SJSA1 (cell line): Measurements from ENCODE around the gene RAB44. TPM values are rescaled to one million over a fixed set of nuclear protein-coding genes. Genes with fewer than 3 reads are reported as not detected.

Experiments
- DNase-seq, 2 experiments: peaks; one replicate each; pipeline ENCODE4 v3.0.0-alpha.2; 2015 to 2020; ENCODE audit warnings: low spot score in 2 of 2, low read depth in 1 of 2
- H3K27ac ChIP-seq: fragments of 250-450 bp; sonication (Bioruptor Pico); 2 replicates; pipeline ENCODE4 v1.5.1; 2020; ENCODE audit warnings: mild to moderate bottlenecking, moderate library complexity
- H3K27me3 ChIP-seq: fragments of 250-450 bp; sonication (Bioruptor Pico); replicated peaks from 2 replicates; pipeline ENCODE4 v1.5.1; 2020; ENCODE audit warnings: mild to moderate bottlenecking, moderate library complexity
- H3K36me3 ChIP-seq: fragments of 250-450 bp; sonication (Bioruptor Pico); 2 replicates; pipeline ENCODE4 v1.5.1; 2020; ENCODE audit warnings: mild to moderate bottlenecking
- H3K4me1 ChIP-seq: fragments of 250-450 bp; sonication (Bioruptor Pico); replicated peaks from 2 replicates; pipeline ENCODE4 v1.6.1; 2021; ENCODE audit warnings: mild to moderate bottlenecking
- H3K4me3 ChIP-seq: fragments of 250-450 bp; sonication (Bioruptor Pico); 2 replicates; pipeline ENCODE4 v1.5.1; 2020; ENCODE audit warnings: mild to moderate bottlenecking
- H3K9me3 ChIP-seq: fragments of 250-450 bp; sonication (Bioruptor Pico); replicated peaks from 2 replicates; pipeline ENCODE4 v1.5.1; 2020; ENCODE audit warnings: mild to moderate bottlenecking
- total RNA-seq: library from RNA; depleted of rRNA; stranded (reverse); fragments of >200 nt; shearing (Covaris generic); gene quantifications from 2 replicates; pipeline ENCODE4 v1.2.3, GENCODE V29; 2014

RAB44 gene
- total RNA-seq, 1 experiment from 2014 or later: not detected

GRCh38 chr6:36685926-36686667 lies 11.5 kb upstream of the RAB44 start:
- H3K27ac ChIP-seq: no peak overlapping the region
- no peak for DNase-seq
- H3K36me3 ChIP-seq: peaks cover 59% of the 10 kb centered on the region

GRCh38 chr6:36686668-36687513 lies 10.7 kb upstream of the RAB44 start:
- no peaks in the 10 kb centered on the region for H3K4me1 ChIP-seq
- H3K27me3 ChIP-seq: no peaks in the 10 kb centered on the region
- DNase-seq: no peak
- H3K27ac ChIP-seq: no peak overlapping the region
- H3K36me3 ChIP-seq: peaks cover 57% of the 10 kb centered on the region
- H3K4me3 ChIP-seq: no peak overlapping the region
- H3K9me3 ChIP-seq: no peaks in the 10 kb centered on the region; the same call in 1 of the 2 replicates

More at GRCh38 chr6:36685926-36686667, 11.5 kb upstream of the RAB44 start:
- no peaks in the 10 kb centered on the region for H3K4me1 ChIP-seq
- no peak overlapping the region for H3K4me3 ChIP-seq
- no peaks in the 10 kb centered on the region for H3K27me3 ChIP-seq
- no peaks in the 10 kb centered on the region; the same call in 1 of the 2 replicates for H3K9me3 ChIP-seq

- no peak for DNase-seq
- H3K9me3 ChIP-seq: no peaks in the 10 kb centered on the region; the same call in 1 of the 2 replicates
- H3K27me3 ChIP-seq: no peaks in the 10 kb centered on the region
- H3K36me3 ChIP-seq: peaks cover 44% of the 10 kb centered on the region
- H3K4me3 ChIP-seq: no peak overlapping the region
- no peak overlapping the region for H3K27ac ChIP-seq
- H3K4me1 ChIP-seq: no peaks in the 10 kb centered on the region
Observed at GRCh38 chr6:36688063-36688738, 9.4 kb upstream of the RAB44 start.

- DNase-seq: no peak
- H3K36me3 ChIP-seq: peaks cover 39% of the 10 kb centered on the region
- H3K9me3 ChIP-seq: no peaks in the 10 kb centered on the region; the same call in 1 of the 2 replicates
- H3K4me3 ChIP-seq: no peak overlapping the region
- H3K4me1 ChIP-seq: no peaks in the 10 kb centered on the region
- H3K27ac ChIP-seq: no peak overlapping the region
- no peaks in the 10 kb centered on the region for H3K27me3 ChIP-seq
Observed at GRCh38 chr6:36688739-36689075, 8.9 kb upstream of the RAB44 start.

GRCh38 chr6:36691011-36691410 lies 6.6 kb upstream of the RAB44 start:
- peaks cover 16% of the 10 kb centered on the region for H3K36me3 ChIP-seq
- no peak overlapping the region for H3K4me3 ChIP-seq
- H3K9me3 ChIP-seq: no peaks in the 10 kb centered on the region; the same call in 1 of the 2 replicates
- DNase-seq: no peak
- no peaks in the 10 kb centered on the region for H3K4me1 ChIP-seq
- no peak overlapping the region for H3K27ac ChIP-seq
- H3K27me3 ChIP-seq: no peaks in the 10 kb centered on the region

- DNase-seq: no peak
- H3K36me3 ChIP-seq: peaks cover 10% of the 10 kb centered on the region
Observed at GRCh38 chr6:36691612-36692011, 6.0 kb upstream of the RAB44 start.

GRCh38 chr6:36692220-36692619 lies 5.4 kb upstream of the RAB44 start:
- Histone ChIP-seq H3K27ac (no peak overlapping the region), H3K4me1 (no peaks in the 10 kb centered on the region), H3K9me3 (no peaks in the 10 kb centered on the region; the same call in 1 of the 2 replicates), H3K4me3 (no peak overlapping the region), H3K27me3 (no peaks in the 10 kb centered on the region), H3K36me3 (peaks cover 4% of the 10 kb centered on the region)
- DNase-seq: no peak

More at GRCh38 chr6:36691612-36692011, 6.0 kb upstream of the RAB44 start:
- Histone ChIP-seq H3K27me3 (no peaks in the 10 kb centered on the region), H3K4me1 (no peaks in the 10 kb centered on the region), H3K9me3 (no peaks in the 10 kb centered on the region; the same call in 1 of the 2 replicates), H3K4me3 (no peak overlapping the region), H3K27ac (no peak overlapping the region)

GRCh38 chr6:36692861-36693702 lies 4.5 kb upstream of the RAB44 start:
- Histone ChIP-seq H3K4me1 (no peaks in the 10 kb centered on the region), H3K27ac (no peak overlapping the region), H3K36me3 (no peaks in the 10 kb centered on the region), H3K9me3 (no peaks in the 10 kb centered on the region; the same call in 1 of the 2 replicates), H3K4me3 (no peak overlapping the region), H3K27me3 (no peaks in the 10 kb centered on the region)
- no peak for DNase-seq

- no peaks in the 10 kb centered on the region for H3K9me3 ChIP-seq
- no peak for DNase-seq
- no peak overlapping the region for H3K27ac ChIP-seq
- no peaks in the 10 kb centered on the region for H3K4me1 ChIP-seq
- no peaks in the 10 kb centered on the region for H3K27me3 ChIP-seq
- no peaks in the 10 kb centered on the region for H3K36me3 ChIP-seq
- no peak overlapping the region for H3K4me3 ChIP-seq
Observed at GRCh38 chr6:36694616-36695015, 3.0 kb upstream of the RAB44 start.

GRCh38 chr6:36695414-36695813 lies 2.2 kb upstream of the RAB44 start:
- Histone ChIP-seq H3K27ac (no peak overlapping the region), H3K36me3 (no peaks in the 10 kb centered on the region), H3K9me3 (no peaks in the 10 kb centered on the region), H3K27me3 (no peaks in the 10 kb centered on the region), H3K4me1 (no peaks in the 10 kb centered on the region), H3K4me3 (no peak overlapping the region)
- DNase-seq: no peak

GRCh38 chr6:36698196-36698595 lies 570 bp downstream of the RAB44 start:
- Histone ChIP-seq H3K27me3 (no peaks in the 10 kb centered on the region), H3K4me1 (no peaks in the 10 kb centered on the region; the same call in 1 of the 2 replicates), H3K4me3 (no peak overlapping the region), H3K9me3 (no peaks in the 10 kb centered on the region), H3K27ac (no peak overlapping the region), H3K36me3 (no peaks in the 10 kb centered on the region)
- DNase-seq: no peak

GRCh38 chr6:36698871-36699271 lies 1.2 kb downstream of the RAB44 start:
- Histone ChIP-seq H3K36me3 (no peaks in the 10 kb centered on the region), H3K9me3 (no peaks in the 10 kb centered on the region), H3K4me1 (no peaks in the 10 kb centered on the region; the same call in 1 of the 2 replicates), H3K4me3 (no peak overlapping the region), H3K27me3 (no peaks in the 10 kb centered on the region), H3K27ac (no peak overlapping the region)
- DNase-seq: no peak

- H3K36me3 ChIP-seq: no peaks in the 10 kb centered on the region
- no peaks in the 10 kb centered on the region; the same call in 1 of the 2 replicates for H3K4me1 ChIP-seq
- no peaks in the 10 kb centered on the region for H3K27me3 ChIP-seq
- no peak for DNase-seq
- H3K27ac ChIP-seq: no peak overlapping the region
- H3K9me3 ChIP-seq: no peaks in the 10 kb centered on the region
- no peak overlapping the region for H3K4me3 ChIP-seq
Observed at GRCh38 chr6:36699348-36699747, 1.7 kb downstream of the RAB44 start.
